A549 treated with RU486 at 1 μM for 4 hours (cell line): ENCODE measurements around the gene NCMAP. TPM values are rescaled to one million over a fixed set of nuclear protein-coding genes. Genes with fewer than 3 reads are reported as not detected.

Source experiments
- total RNA-seq: library from RNA; stranded (reverse); fragments of 200-300 nt; extraction: Qiagen RNA extraction; gene quantifications from 5 replicates; pipeline ENCODE4 v1.2.3, GENCODE V29; 2022; ENCODE audit warnings: low read depth

The NCMAP gene
- 0.05 to 0.07 TPM (median 0.06 TPM) in 3 of 5 replicates, not detected in the others for total RNA-seq

GRCh38 chr1:24555591-24556413 lies at the start of gene NCMAP:
Gene NCMAP, plus strand, starts transcription at chr1:24556087. Its CDS starts 39,344 bp downstream, at chr1:24595431.

DNA sequence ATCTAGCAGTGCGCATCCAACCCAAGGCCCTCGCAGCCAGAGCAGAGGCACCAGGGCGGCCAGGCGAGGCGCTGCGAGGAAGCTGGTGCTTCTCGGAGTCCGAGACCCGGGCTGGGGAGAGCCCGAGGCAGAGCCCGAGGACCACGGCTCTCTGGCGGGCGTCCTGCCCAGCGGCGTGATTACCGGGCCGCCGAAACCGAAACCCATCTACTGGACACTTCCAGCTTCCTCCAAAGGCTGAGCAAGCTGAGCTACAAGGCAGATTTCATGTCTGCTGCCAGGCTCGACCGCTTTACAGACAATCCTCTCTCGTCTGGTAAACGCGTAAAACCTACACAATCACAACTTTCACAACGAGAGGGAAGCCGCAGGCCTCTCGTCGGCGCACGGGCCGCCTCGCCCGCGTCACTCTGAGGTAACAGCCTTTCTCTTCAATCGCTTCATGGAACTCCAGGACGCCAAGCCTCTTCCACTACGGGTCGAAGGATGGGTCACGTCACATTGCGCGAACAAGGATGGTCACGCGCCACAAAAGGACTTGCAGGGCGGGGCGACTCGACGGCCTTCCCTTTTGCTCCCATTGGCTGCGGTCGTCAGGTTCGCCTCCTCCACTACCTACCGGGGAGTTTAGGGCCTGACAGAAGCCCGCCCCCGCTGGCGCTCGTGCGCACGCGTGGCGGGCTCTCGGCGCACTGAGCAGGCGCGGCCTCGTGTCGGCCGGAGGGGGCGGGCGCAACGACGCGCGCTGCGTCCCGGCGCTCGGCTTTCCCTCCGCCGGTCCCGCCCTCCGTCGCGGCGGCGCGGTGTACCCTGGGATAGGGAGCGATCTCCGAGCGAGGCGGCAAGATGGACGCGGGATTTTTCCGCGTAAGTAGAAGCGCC lies 86.8 kb downstream of the NCMAP start, which contains the start of gene SRRM1:
SRRM1 (plus strand) TSS at position 822 of the 882 bp plus-strand sequence; CDS start at position 847, 25 bp downstream.

Other genes starting within 250 kb of the NCMAP start
- gene GRHL3, start 236.7 kb upstream of the NCMAP start, total RNA-seq: 0.53 to 0.77 TPM (median 0.67 TPM) in 5 replicates
- gene STPG1, start 142.3 kb upstream of the NCMAP start, total RNA-seq: 5.1 to 6.8 TPM (median 6.7 TPM) in 5 replicates
- 5.1 to 7.9 TPM (median 6.5 TPM) in 5 replicates for gene NIPAL3, start 140.3 kb upstream of the NCMAP start, total RNA-seq
- gene RCAN3, start 53.3 kb upstream of the NCMAP start, total RNA-seq: 10.3 to 14.1 TPM (median 13.8 TPM) in 5 replicates
- 33.4 to 61.1 TPM (median 44.8 TPM) in 5 replicates for gene SRRM1, start 87.2 kb downstream of the NCMAP start, total RNA-seq
- 22.3 to 39.1 TPM (median 38.1 TPM) in 5 replicates for gene CLIC4, start 189.4 kb downstream of the NCMAP start, total RNA-seq